Loucy (cell line): Measurements from ENCODE around the gene NES.

Source experiments
- H2AFZ ChIP-seq: fragments of 200-600 bp; sonication (generic); 2 replicates; pipeline ENCODE4 v1.6.0; 2016; ENCODE audit warnings: antibody characterized with exemption, mild to moderate bottlenecking, low read length, moderate library complexity
- H3F3A ChIP-seq: fragments of 200-600 bp; 2 replicates; pipeline ENCODE4 v1.6.0; 2016; ENCODE audit warnings: antibody characterized with exemption, low read depth, mild to moderate bottlenecking
- H3K27me3 ChIP-seq: fragments of 200-600 bp; sonication (generic); 2 replicates; pipeline ENCODE4 v1.6.1; 2014; ENCODE audit warnings: low read length, mild to moderate bottlenecking; ENCODE audit not compliant: insufficient read depth, poor library complexity, severe bottlenecking
- H3K36me3 ChIP-seq: fragments of 200-600 bp; sonication (generic); 2 replicates; pipeline ENCODE4 v1.6.1; 2016; ENCODE audit warnings: low read length; ENCODE audit not compliant: insufficient read depth
- H3K4me1 ChIP-seq: fragments of 200-600 bp; sonication (generic); 2 replicates; pipeline ENCODE4 v1.5.1; 2014; ENCODE audit warnings: low read length, mild to moderate bottlenecking; ENCODE audit not compliant: insufficient read depth, poor library complexity, severe bottlenecking
- H3K4me2 ChIP-seq: fragments of 200-600 bp; sonication (generic); 2 replicates; pipeline ENCODE4 v1.6.0; 2014; ENCODE audit warnings: antibody characterized with exemption, low read length, low read depth, mild to moderate bottlenecking; ENCODE audit not compliant: poor library complexity, severe bottlenecking
- H3K4me3 ChIP-seq: fragments of 200-600 bp; sonication (generic); 2 replicates; pipeline ENCODE4 v1.5.1; 2014; ENCODE audit warnings: low read length, mild to moderate bottlenecking, mixed read lengths; ENCODE audit not compliant: poor library complexity, severe bottlenecking
- H3K79me2 ChIP-seq: fragments of 200-600 bp; sonication (generic); 2 replicates; pipeline ENCODE4 v1.6.1; 2014; ENCODE audit warnings: low read length; ENCODE audit not compliant: insufficient read depth
- H3K9ac ChIP-seq: fragments of 200-600 bp; sonication (generic); 2 replicates; pipeline ENCODE4 v1.6.0; 2014; ENCODE audit warnings: mild to moderate bottlenecking, low read depth, low read length, moderate library complexity; ENCODE audit not compliant: poor library complexity, severe bottlenecking
- H3K9me2 ChIP-seq: fragments of 200-600 bp; sonication (generic); replicated peaks from 2 replicates; pipeline ENCODE4 v1.6.1; 2016; ENCODE audit warnings: low read depth, low read length, mixed read lengths
- H3K9me3 ChIP-seq: fragments of 200-600 bp; sonication (generic); 2 replicates; pipeline ENCODE4 v1.6.1; 2014; ENCODE audit warnings: mild to moderate bottlenecking, antibody characterized with exemption, low read length, low read depth; ENCODE audit not compliant: insufficient read depth
- H4K20me1 ChIP-seq: fragments of 200-600 bp; sonication (generic); 2 replicates; pipeline ENCODE4 v1.6.0; 2014; ENCODE audit warnings: antibody characterized with exemption, low read length, mild to moderate bottlenecking; ENCODE audit not compliant: insufficient read depth, poor library complexity, severe bottlenecking
- EZH2phosphoT487 ChIP-seq: fragments of 200-600 bp; IDR thresholded peaks from 2 replicates; pipeline ENCODE4 v1.6.1; 2018; ENCODE audit warnings: antibody characterized with exemption, mild to moderate bottlenecking, moderate library complexity, borderline replicate concordance
- TF ChIP-seq, protein P1 (sequence below): fragments of 200-600 bp; sonication (generic); conservative IDR thresholded peaks from 2 replicates; pipeline ENCODE4 v1.5.1; 2014; ENCODE audit warnings: mild to moderate bottlenecking, antibody characterized with exemption, low read length

The NES gene

DNA sequence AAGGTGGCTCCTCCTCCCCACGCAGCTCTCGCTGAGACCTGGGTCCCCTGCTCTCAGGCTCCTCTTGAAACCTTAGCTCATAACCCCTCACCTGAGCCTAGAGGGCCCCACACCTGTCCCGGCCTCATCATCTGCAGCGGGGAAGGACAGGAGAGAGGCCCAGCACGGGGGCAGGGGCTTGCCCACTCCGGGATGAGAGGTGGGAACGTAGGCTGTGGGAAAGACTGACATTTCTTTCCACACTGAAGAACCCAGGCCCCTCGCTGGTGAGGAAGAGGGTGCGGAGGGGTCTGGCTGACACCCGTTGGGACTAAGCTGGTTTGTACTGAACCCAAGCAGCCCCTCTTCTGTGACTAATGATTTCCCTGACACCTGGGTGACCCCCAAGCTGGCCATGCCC lies 14.0 kb upstream of the NES start:
- Histone ChIP-seq H3F3A (no peaks in the 10 kb centered on the region), H3K4me3 (no peak overlapping the region), H3K79me2 (no peaks in the 10 kb centered on the region), H3K4me1 (peaks cover 21% of the 10 kb centered on the region), H3K9me2 (no peaks in the 10 kb centered on the region), H4K20me1 (no peaks in the 10 kb centered on the region), H3K4me2 (no peak overlapping the region), H3K9me3 (no peaks in the 10 kb centered on the region), H3K27me3 (no peaks in the 10 kb centered on the region), H3K9ac (no peak overlapping the region), H3K36me3 (no peaks in the 10 kb centered on the region), H2AFZ (no peak overlapping the region)
- TF ChIP-seq, protein P1, sequence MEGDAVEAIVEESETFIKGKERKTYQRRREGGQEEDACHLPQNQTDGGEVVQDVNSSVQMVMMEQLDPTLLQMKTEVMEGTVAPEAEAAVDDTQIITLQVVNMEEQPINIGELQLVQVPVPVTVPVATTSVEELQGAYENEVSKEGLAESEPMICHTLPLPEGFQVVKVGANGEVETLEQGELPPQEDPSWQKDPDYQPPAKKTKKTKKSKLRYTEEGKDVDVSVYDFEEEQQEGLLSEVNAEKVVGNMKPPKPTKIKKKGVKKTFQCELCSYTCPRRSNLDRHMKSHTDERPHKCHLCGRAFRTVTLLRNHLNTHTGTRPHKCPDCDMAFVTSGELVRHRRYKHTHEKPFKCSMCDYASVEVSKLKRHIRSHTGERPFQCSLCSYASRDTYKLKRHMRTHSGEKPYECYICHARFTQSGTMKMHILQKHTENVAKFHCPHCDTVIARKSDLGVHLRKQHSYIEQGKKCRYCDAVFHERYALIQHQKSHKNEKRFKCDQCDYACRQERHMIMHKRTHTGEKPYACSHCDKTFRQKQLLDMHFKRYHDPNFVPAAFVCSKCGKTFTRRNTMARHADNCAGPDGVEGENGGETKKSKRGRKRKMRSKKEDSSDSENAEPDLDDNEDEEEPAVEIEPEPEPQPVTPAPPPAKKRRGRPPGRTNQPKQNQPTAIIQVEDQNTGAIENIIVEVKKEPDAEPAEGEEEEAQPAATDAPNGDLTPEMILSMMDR = no peak
- no peak for TF ChIP-seq EZH2phosphoT487

DNA sequence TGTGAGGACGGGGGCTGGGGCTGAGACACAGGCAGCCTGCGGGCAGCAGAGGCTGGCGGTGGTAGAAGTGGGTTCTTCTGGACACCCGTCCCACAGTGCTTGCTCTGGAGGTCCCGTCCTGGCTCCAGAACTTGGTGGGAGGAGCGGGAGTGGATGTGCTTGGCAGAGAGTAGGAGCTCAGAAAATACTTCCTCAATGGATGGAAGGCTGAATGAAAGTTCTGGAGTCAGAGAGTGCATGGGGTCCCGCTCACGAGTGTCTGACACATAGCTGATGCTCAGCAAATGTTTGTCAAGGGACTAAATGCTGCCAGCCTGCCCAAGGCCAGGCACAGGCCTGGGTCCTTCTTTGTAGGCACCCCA lies 13.4 kb upstream of the NES start:
- Histone ChIP-seq H3K9me2 (no peaks in the 10 kb centered on the region), H4K20me1 (no peaks in the 10 kb centered on the region), H3K27me3 (no peaks in the 10 kb centered on the region), H3K4me1 (peaks cover 21% of the 10 kb centered on the region), H3K4me3 (no peak overlapping the region), H3F3A (no peaks in the 10 kb centered on the region), H2AFZ (no peak overlapping the region), H3K36me3 (no peaks in the 10 kb centered on the region), H3K9ac (no peak overlapping the region), H3K9me3 (no peaks in the 10 kb centered on the region), H3K79me2 (no peaks in the 10 kb centered on the region), H3K4me2 (no peak overlapping the region)
- no peak for TF ChIP-seq EZH2phosphoT487
- TF ChIP-seq, protein P1 = no peak

DNA sequence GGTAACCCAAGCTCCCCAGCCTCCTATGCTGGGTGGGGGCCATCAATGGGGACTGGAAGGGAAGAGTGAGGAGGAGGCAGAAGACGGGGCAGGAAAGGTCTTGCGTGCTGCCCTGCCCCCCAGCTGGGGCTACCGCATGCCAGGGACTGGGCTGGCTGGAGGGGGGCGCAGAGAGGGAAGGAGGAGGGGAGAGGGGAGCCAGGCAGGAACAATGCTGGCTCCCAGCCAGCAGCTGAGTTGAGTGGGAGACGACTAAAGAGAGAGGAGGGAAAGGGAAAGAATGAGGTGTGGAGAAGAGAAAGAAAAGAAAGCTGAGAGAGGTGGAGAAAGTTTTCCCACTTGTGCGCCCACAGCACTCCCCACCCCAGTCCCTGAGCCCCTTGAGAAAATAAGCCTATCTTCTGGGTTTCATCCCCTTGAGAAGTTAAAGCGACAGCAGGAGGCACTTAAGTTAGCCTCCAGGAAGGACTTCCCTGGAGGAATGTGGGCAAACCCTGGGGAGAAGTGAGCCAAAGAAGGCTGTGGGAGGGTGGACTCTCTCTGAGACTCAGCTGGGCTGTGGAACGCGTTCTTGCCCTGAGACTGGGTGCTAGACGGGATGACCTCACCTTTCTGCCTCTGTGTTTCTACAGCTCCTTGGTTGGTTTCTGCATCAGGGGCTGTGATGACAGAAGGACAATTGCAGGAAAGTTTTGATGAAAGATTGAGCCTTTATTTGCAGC lies 12.9 kb upstream of the NES start:
- H3K4me2 ChIP-seq = no peak overlapping the region
- H3K27me3 ChIP-seq = no peaks in the 10 kb centered on the region
- no peak overlapping the region for H3K4me3 ChIP-seq
- no peaks in the 10 kb centered on the region for H3K36me3 ChIP-seq
- TF ChIP-seq, protein P1 = no peak
- no peak for TF ChIP-seq EZH2phosphoT487
- H3K9me2 ChIP-seq = no peaks in the 10 kb centered on the region
- H3K9me3 ChIP-seq = no peaks in the 10 kb centered on the region
- no peaks in the 10 kb centered on the region for H4K20me1 ChIP-seq
- no peaks in the 10 kb centered on the region for H3K79me2 ChIP-seq
- H2AFZ ChIP-seq = no peak overlapping the region
- no peak overlapping the region for H3K9ac ChIP-seq
- peaks cover 21% of the 10 kb centered on the region for H3K4me1 ChIP-seq
- H3F3A ChIP-seq = no peaks in the 10 kb centered on the region
